Gastrocnemius medialis (tissue), 4 donors: ENCODE data around the gene AHNAK2.

ENCODE experiments used
- POLR2A ChIP-seq, 2 donors: fragments of 450-650 bp; IDR thresholded peaks; one replicate each; pipeline ENCODE4 v1.6.1; 2017; ENCODE audit warnings: antibody characterized with exemption in 2 of 2, mild to moderate bottlenecking in 2 of 2, moderate library complexity in 2 of 2
- TF ChIP-seq, protein P1 (sequence below), 5 experiments: fragments of 450-650 bp in 3 of 5; fragments of 200-600 bp in 2 of 5; sonication (generic) in 2 of 5; IDR thresholded peaks in 4 of 5; conservative IDR thresholded peaks in 1 of 5; 1 replicate in 4 of 5; 2 replicates in 1 of 5; pipeline ENCODE4 v1.5.1; 2016 to 2019; ENCODE audit warnings: antibody characterized with exemption in 5 of 5, mild to moderate bottlenecking in 3 of 5, moderate library complexity in 3 of 5

DNA sequence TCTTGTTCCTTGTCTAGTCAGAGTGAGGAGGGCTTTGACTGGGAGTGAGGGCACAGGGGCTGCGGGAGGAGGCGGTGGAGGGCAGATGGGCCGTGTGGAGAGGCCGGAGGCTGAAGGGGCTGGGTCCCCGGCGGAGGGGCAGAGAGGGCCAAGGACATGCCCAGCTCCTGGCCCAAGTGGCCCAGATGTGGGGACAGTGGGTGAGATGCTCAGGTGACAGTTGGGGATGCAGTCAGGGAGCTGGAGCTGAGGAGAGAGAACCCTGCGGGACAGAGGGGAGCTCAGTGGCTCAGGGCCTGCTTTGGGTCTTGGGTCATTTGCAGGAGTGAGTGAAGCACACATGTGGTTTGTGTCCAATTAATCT is 80.0 kb downstream of the AHNAK2 start:
- TF ChIP-seq, protein P1, sequence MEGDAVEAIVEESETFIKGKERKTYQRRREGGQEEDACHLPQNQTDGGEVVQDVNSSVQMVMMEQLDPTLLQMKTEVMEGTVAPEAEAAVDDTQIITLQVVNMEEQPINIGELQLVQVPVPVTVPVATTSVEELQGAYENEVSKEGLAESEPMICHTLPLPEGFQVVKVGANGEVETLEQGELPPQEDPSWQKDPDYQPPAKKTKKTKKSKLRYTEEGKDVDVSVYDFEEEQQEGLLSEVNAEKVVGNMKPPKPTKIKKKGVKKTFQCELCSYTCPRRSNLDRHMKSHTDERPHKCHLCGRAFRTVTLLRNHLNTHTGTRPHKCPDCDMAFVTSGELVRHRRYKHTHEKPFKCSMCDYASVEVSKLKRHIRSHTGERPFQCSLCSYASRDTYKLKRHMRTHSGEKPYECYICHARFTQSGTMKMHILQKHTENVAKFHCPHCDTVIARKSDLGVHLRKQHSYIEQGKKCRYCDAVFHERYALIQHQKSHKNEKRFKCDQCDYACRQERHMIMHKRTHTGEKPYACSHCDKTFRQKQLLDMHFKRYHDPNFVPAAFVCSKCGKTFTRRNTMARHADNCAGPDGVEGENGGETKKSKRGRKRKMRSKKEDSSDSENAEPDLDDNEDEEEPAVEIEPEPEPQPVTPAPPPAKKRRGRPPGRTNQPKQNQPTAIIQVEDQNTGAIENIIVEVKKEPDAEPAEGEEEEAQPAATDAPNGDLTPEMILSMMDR (IDR thresholded peaks at IDR 0.05 in 4 of 5, conservative IDR thresholded peaks at IDR 0.05 in 1 of 5): no peak
- no peak for TF ChIP-seq POLR2A (IDR thresholded peaks at IDR 0.05)
